GM19193 (cell line): ENCODE data around the gene CAMSAP3.

ENCODE experiments used
- POLR2A ChIP-seq: IDR thresholded peaks from 4 replicates; pipeline ENCODE4 v1.6.1; 2011; ENCODE audit not compliant: insufficient read depth, insufficient read length; ENCODE audit errors: extremely low read depth

The CAMSAP3 gene

GRCh38 chr19:7619671-7620441 lies 24.2 kb downstream of the CAMSAP3 start:
- TF ChIP-seq POLR2A, result no peak

- no peak for TF ChIP-seq POLR2A
These were observed 25.1 kb downstream of the CAMSAP3 start for GRCh38 chr19:7620442-7621412.

GRCh38 chr19:7622933-7623685 lies 27.4 kb downstream of the CAMSAP3 start:
- no peak for TF ChIP-seq POLR2A

- no peak for TF ChIP-seq POLR2A
These were observed 28.3 kb downstream of the CAMSAP3 start for GRCh38 chr19:7623725-7624603.

- no peak for TF ChIP-seq POLR2A
These were observed 29.1 kb downstream of the CAMSAP3 start for GRCh38 chr19:7624810-7625209.

- TF ChIP-seq POLR2A, result no peak
These were observed 30.2 kb downstream of the CAMSAP3 start for GRCh38 chr19:7625763-7626372.

- no peak for TF ChIP-seq POLR2A
These were observed 31.5 kb downstream of the CAMSAP3 start for GRCh38 chr19:7627166-7627565.

- no peak for TF ChIP-seq POLR2A
These were observed 33.1 kb downstream of the CAMSAP3 start for GRCh38 chr19:7628589-7629311.

GRCh38 chr19:7629347-7630054 lies 33.8 kb downstream of the CAMSAP3 start, which contains the start of the genes PET100 and XAB2:
TSS of gene PET100 (plus strand) at chr19:7629793. CDS start at chr19:7629834, 41 bp downstream.
TSS of gene XAB2 (minus strand) at chr19:7629545. CDS start at chr19:7629527, 18 bp downstream.
- TF ChIP-seq POLR2A, result peak; percentile 70

- no peak for TF ChIP-seq POLR2A
These were observed 35.9 kb downstream of the CAMSAP3 start for GRCh38 chr19:7631577-7631976.

GRCh38 chr19:7632340-7633203 lies 36.9 kb downstream of the CAMSAP3 start:
- no peak for TF ChIP-seq POLR2A
